ENCODE data around the gene MICU2. TPM values are rescaled to one million over a fixed set of nuclear protein-coding genes. Genes with fewer than 3 reads are reported as not detected.
"Not testable (repeated sequence)": the region's sequence is repeated elsewhere in the genome, so short reads cannot be mapped to it uniquely, and the experiment has no call there.

The MICU2 gene
- total RNA-seq, 1 donor from 2014 or later, result 35.7 TPM

GRCh38 chr13:21556051-21556450, 47.9 kb downstream of the MICU2 start:
- DNase-seq (ENCODE audit: extremely low spot score, unreplicated experiment), result no peak
- Mint-ChIP-seq H3K4me3 (no peak overlapping the region), H3K4me1 (ENCODE audit: unreplicated experiment) (no peaks in the 10 kb centered on the region), H3K36me3 (peaks cover 34% of the 10 kb centered on the region), H3K27me3 (no peaks in the 10 kb centered on the region), H3K9me3 (no peaks in the 10 kb centered on the region), H3K27ac (no peak overlapping the region)
- no peak for TF ChIP-seq CTCF (conservative IDR thresholded peaks at IDR 0.05)

- H3K36me3 Mint-ChIP-seq, result peaks cover 32% of the 10 kb centered on the region
- not testable (repeated sequence) for H3K4me3 Mint-ChIP-seq; DNase-seq (ENCODE audit: extremely low spot score, unreplicated experiment); H3K27me3 Mint-ChIP-seq; H3K27ac Mint-ChIP-seq; H3K4me1 Mint-ChIP-seq (ENCODE audit: unreplicated experiment); H3K9me3 Mint-ChIP-seq
Measured at GRCh38 chr13:21553261-21553660, 50.7 kb downstream of the MICU2 start.

GRCh38 chr13:21550918-21551317, 53.1 kb downstream of the MICU2 start:
- peaks cover 36% of the 10 kb centered on the region for H3K36me3 Mint-ChIP-seq
- no peak overlapping the region for H3K4me3 Mint-ChIP-seq
- no peaks in the 10 kb centered on the region for H3K27me3 Mint-ChIP-seq
- H3K4me1 Mint-ChIP-seq (ENCODE audit: unreplicated experiment), result no peaks in the 10 kb centered on the region
- no peaks in the 10 kb centered on the region for H3K9me3 Mint-ChIP-seq
- H3K27ac Mint-ChIP-seq, result no peak overlapping the region
- no peak for TF ChIP-seq CTCF (conservative IDR thresholded peaks at IDR 0.05)
- DNase-seq (ENCODE audit: extremely low spot score, unreplicated experiment), result no peak

GRCh38 chr13:21549633-21550032, 54.3 kb downstream of the MICU2 start:
- Mint-ChIP-seq H3K27ac (no peak overlapping the region), H3K4me1 (ENCODE audit: unreplicated experiment) (no peaks in the 10 kb centered on the region), H3K9me3 (no peaks in the 10 kb centered on the region), H3K27me3 (no peaks in the 10 kb centered on the region), H3K4me3 (no peak overlapping the region), H3K36me3 (peaks cover 39% of the 10 kb centered on the region)
- no peak for TF ChIP-seq CTCF (conservative IDR thresholded peaks at IDR 0.05)
- DNase-seq (ENCODE audit: extremely low spot score, unreplicated experiment), result no peak

GRCh38 chr13:21548577-21548976, 55.4 kb downstream of the MICU2 start:
- no peak for TF ChIP-seq CTCF (conservative IDR thresholded peaks at IDR 0.05)
- H3K9me3 Mint-ChIP-seq, result no peaks in the 10 kb centered on the region
- H3K4me1 Mint-ChIP-seq (ENCODE audit: unreplicated experiment), result no peaks in the 10 kb centered on the region
- H3K36me3 Mint-ChIP-seq, result peaks cover 39% of the 10 kb centered on the region
- no peak overlapping the region for H3K27ac Mint-ChIP-seq
- no peak for DNase-seq (ENCODE audit: extremely low spot score, unreplicated experiment)
- no peak overlapping the region for H3K4me3 Mint-ChIP-seq
- H3K27me3 Mint-ChIP-seq, result no peaks in the 10 kb centered on the region

GRCh38 chr13:21546372-21546771, 57.6 kb downstream of the MICU2 start:
- peaks cover 33% of the 10 kb centered on the region for H3K36me3 Mint-ChIP-seq
- H3K4me3 Mint-ChIP-seq, result no peak overlapping the region
- DNase-seq (ENCODE audit: extremely low spot score, unreplicated experiment), result no peak
- H3K9me3 Mint-ChIP-seq, result no peaks in the 10 kb centered on the region
- no peaks in the 10 kb centered on the region for H3K4me1 Mint-ChIP-seq (ENCODE audit: unreplicated experiment)
- no peaks in the 10 kb centered on the region for H3K27me3 Mint-ChIP-seq
- TF ChIP-seq CTCF (conservative IDR thresholded peaks at IDR 0.05), result no peak
- no peak overlapping the region for H3K27ac Mint-ChIP-seq

Data from type B pancreatic cell (in vitro differentiated cells).